Vagina (tissue), 2 donors: ENCODE measurements around the gene ARF3. TPM values are rescaled to one million over a fixed set of nuclear protein-coding genes. Genes with fewer than 3 reads are reported as not detected.

ENCODE experiments used
- DNase-seq, 2 donors: peaks; one replicate each; pipeline ENCODE4 v3.0.0-alpha.2; 2017; ENCODE audit errors: extremely low spot score in 2 of 2
- H3K27ac ChIP-seq: fragments of 200-600 bp; sonication (generic); one replicate; pipeline ENCODE4 v1.5.1; 2019
- H3K27me3 ChIP-seq: fragments of 200-600 bp; sonication (generic); one replicate; pipeline ENCODE4 v1.5.1; 2019
- H3K36me3 ChIP-seq, 2 donors: fragments of 200-600 bp; sonication (generic); one replicate each; pipeline ENCODE4 v1.5.1; 2017 to 2019
- H3K4me1 ChIP-seq: fragments of 200-600 bp; sonication (generic); one replicate; pipeline ENCODE4 v1.5.1; 2019
- H3K4me3 ChIP-seq, 2 donors: fragments of 200-600 bp; sonication (generic); 1 replicate in 1 of 2; 2 replicates in 1 of 2; pipeline ENCODE4 v1.5.1; 2016 to 2019
- H3K9me3 ChIP-seq: fragments of 200-600 bp; sonication (generic); one replicate; pipeline ENCODE4 v1.5.1; 2019
- CTCF ChIP-seq, 3 experiments: fragments of 450-650 bp in 2 of 3; fragments of 200-600 bp in 1 of 3; sonication (generic) in 1 of 3; IDR thresholded peaks; one replicate each; pipeline ENCODE4 v1.5.1; 2017 to 2019; ENCODE audit warnings: antibody characterized with exemption in 3 of 3, mild to moderate bottlenecking in 2 of 3, moderate library complexity in 2 of 3
- POLR2A ChIP-seq, 2 donors: fragments of 450-650 bp; IDR thresholded peaks; one replicate each; pipeline ENCODE4 v1.6.1; 2017; ENCODE audit warnings: antibody characterized with exemption in 2 of 2, mild to moderate bottlenecking in 2 of 2, moderate library complexity in 2 of 2
- POLR2AphosphoS5 ChIP-seq, 2 donors: sonication (generic); formaldehyde crosslinking; IDR thresholded peaks; one replicate each; pipeline ENCODE4 v1.9.0; 2017; ENCODE audit warnings: antibody characterized with exemption in 2 of 2, mild to moderate bottlenecking in 2 of 2, low read depth in 1 of 2; ENCODE audit not compliant: insufficient read depth in 1 of 2
- intact Hi-C: fragments of 100-400 bp; cut with DNase I; formaldehyde crosslinking; loops from one replicate; pipeline ENCODE4 v1.15.1; 2023
- total RNA-seq: library from RNA; depleted of rRNA; stranded (reverse); fragments of >200 nt; gene quantifications from one replicate; pipeline ENCODE4 v1.2.3, GENCODE V29; 2016

The ARF3 gene
- total RNA-seq, 1 donor from 2014 or later = 56.2 TPM

GRCh38 chr12:48997719-48998496 is 40.6 kb upstream of the ARF3 start:
- DNase-seq = no peak
- Histone ChIP-seq H3K27ac (no peak overlapping the region), H3K27me3 (peaks cover 7% of the 10 kb centered on the region), H3K4me1 (peaks cover 52% of the 10 kb centered on the region), H3K9me3 (no peaks in the 10 kb centered on the region), H3K4me3 (peak overlapping the region; percentile 45 to 53), H3K36me3 (peaks cover 0 to 19% of the 10 kb centered on the region in 2 donors)
- TF ChIP-seq POLR2AphosphoS5 (IDR thresholded peaks at IDR 0.05; ENCODE audit: insufficient read depth in 1 of 2, low read depth in 1 of 2) (no peak), POLR2A (IDR thresholded peaks at IDR 0.05) (no peak), CTCF (IDR thresholded peaks at IDR 0.05) (no peak)
- intact Hi-C loops = no loop called here

GRCh38 chr12:48996794-48997718 is 39.8 kb upstream of the ARF3 start:
- DNase-seq = no peak
- Histone ChIP-seq H3K9me3 (no peaks in the 10 kb centered on the region), H3K4me3 (peak overlapping the region; percentile 42 to 45), H3K4me1 (peaks cover 52% of the 10 kb centered on the region), H3K27ac (no peak overlapping the region), H3K27me3 (peaks cover 7% of the 10 kb centered on the region), H3K36me3 (peaks cover 0 to 11% of the 10 kb centered on the region in 2 donors)
- intact Hi-C loops = no loop called here
- peak in 2 of 3 experiments; percentile 44 to 49 for TF ChIP-seq CTCF (IDR thresholded peaks at IDR 0.05)
- no peak for TF ChIP-seq POLR2AphosphoS5 (IDR thresholded peaks at IDR 0.05; ENCODE audit: insufficient read depth in 1 of 2, low read depth in 1 of 2)

- Histone ChIP-seq H3K27me3 (peaks cover 7% of the 10 kb centered on the region), H3K4me3 (peak overlapping the region in 1 of 2 donors; percentile 22)
Measured at GRCh38 chr12:48995086-48995879, 38.0 kb upstream of the ARF3 start.

More at GRCh38 chr12:48995086-48995879, 38.0 kb upstream of the ARF3 start:
- intact Hi-C loops = no loop called here
- Histone ChIP-seq H3K36me3 (no peaks in the 10 kb centered on the region), H3K9me3 (no peaks in the 10 kb centered on the region), H3K4me1 (peaks cover 48% of the 10 kb centered on the region), H3K27ac (no peak overlapping the region)
- TF ChIP-seq POLR2A (IDR thresholded peaks at IDR 0.05) (no peak), POLR2AphosphoS5 (IDR thresholded peaks at IDR 0.05; ENCODE audit: insufficient read depth in 1 of 2, low read depth in 1 of 2) (no peak), CTCF (IDR thresholded peaks at IDR 0.05) (peak; percentile 43 to 66 (median 44))
- DNase-seq = no peak
